ENCODE results near the gene ARHGEF2.

ARHGEF2 gene

GRCh38 chr1:155909894-155910293 lies 68.5 kb downstream of the ARHGEF2 start:
- DNase-seq = no peak

GRCh38 chr1:155904261-155904660 lies 74.1 kb downstream of the ARHGEF2 start:
- DNase-seq = no peak

- no peak for DNase-seq
Measured at GRCh38 chr1:155900161-155900560, 78.2 kb downstream of the ARHGEF2 start.

GRCh38 chr1:155899683-155900082 lies 78.7 kb downstream of the ARHGEF2 start:
- DNase-seq = no peak

GRCh38 chr1:155898888-155899287 lies 79.5 kb downstream of the ARHGEF2 start:
- DNase-seq = no peak

GRCh38 chr1:155897746-155898145 lies 80.6 kb downstream of the ARHGEF2 start:
- no peak for DNase-seq

Measured in NCI-H187 (cell line).